Glutamatergic neuron (in vitro differentiated cells): Measurements from ENCODE around the gene CMTM1. TPM values are rescaled to one million over a fixed set of nuclear protein-coding genes. Genes with fewer than 3 reads are reported as not detected.

ENCODE experiments used
- DNase-seq: peaks from one replicate; pipeline ENCODE4 v3.0.0; 2022
- H3K27ac Mint-ChIP-seq: one replicate; pipeline ENCODE4 v1.8.0; 2020; ENCODE audit warnings: mild to moderate bottlenecking, mixed read lengths, inconsistent platforms; ENCODE audit not compliant: unreplicated experiment
- H3K27me3 Mint-ChIP-seq: one replicate; pipeline ENCODE4 v1.8.0; 2020; ENCODE audit warnings: mild to moderate bottlenecking, moderate library complexity, mixed read lengths, inconsistent platforms; ENCODE audit not compliant: unreplicated experiment
- H3K36me3 Mint-ChIP-seq: one replicate; pipeline ENCODE4 v1.8.0; 2020; ENCODE audit warnings: mild to moderate bottlenecking, mixed read lengths, inconsistent platforms; ENCODE audit not compliant: unreplicated experiment
- H3K4me1 Mint-ChIP-seq: one replicate; pipeline ENCODE4 v1.8.0; 2020; ENCODE audit warnings: mild to moderate bottlenecking, low read depth, mixed read lengths, inconsistent platforms; ENCODE audit not compliant: unreplicated experiment
- H3K4me3 Mint-ChIP-seq: one replicate; pipeline ENCODE4 v1.8.0; 2020; ENCODE audit warnings: mild to moderate bottlenecking, mixed read lengths, inconsistent platforms; ENCODE audit not compliant: unreplicated experiment
- H3K9me3 Mint-ChIP-seq: one replicate; pipeline ENCODE4 v1.8.0; 2020; ENCODE audit warnings: mild to moderate bottlenecking, moderate library complexity, mixed read lengths, inconsistent platforms; ENCODE audit not compliant: unreplicated experiment
- total RNA-seq: library from RNA; stranded (reverse); fragmentation: NEBNext Ultra II Directional; extraction: Animal tissue kit (Norgen Biotek cat#: 25700); gene quantifications from one replicate; pipeline ENCODE4 v1.2.1, GENCODE V29; 2021; ENCODE audit not compliant: unreplicated experiment
- TF ChIP-seq, protein P1 (sequence below): fragments of 200-600 bp; sonication (generic); IDR thresholded peaks from one replicate; pipeline ENCODE4 v1.5.0; 2021; ENCODE audit not compliant: partially characterized antibody, unreplicated experiment

The CMTM1 gene
- total RNA-seq, 1 donor from 2014 or later, result 5.0 TPM

DNA sequence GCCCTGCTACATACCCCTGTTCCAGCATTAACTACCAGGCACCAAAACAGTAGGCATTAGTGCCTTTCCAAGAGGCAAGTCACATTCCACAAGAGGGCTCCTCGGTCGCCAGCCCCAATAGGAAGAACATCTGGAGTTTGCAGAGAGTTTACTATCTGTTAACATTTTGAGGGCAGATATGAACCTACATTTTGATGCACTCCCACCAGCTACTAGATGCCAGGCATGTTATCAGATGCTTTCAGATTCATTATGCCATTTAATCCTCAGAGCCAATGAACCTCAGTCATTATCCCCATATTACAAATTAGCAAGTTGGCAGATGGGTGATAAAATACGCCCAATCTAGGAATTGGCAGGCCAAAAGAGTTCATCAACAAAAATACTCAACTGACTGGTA is 8.8 kb downstream of the CMTM1 start:
- DNase-seq, result no peak
- no peaks in the 10 kb centered on the region for H3K36me3 Mint-ChIP-seq
- peaks cover 14% of the 10 kb centered on the region for H3K27me3 Mint-ChIP-seq
- H3K4me1 Mint-ChIP-seq, result no peaks in the 10 kb centered on the region
- TF ChIP-seq, protein P1, sequence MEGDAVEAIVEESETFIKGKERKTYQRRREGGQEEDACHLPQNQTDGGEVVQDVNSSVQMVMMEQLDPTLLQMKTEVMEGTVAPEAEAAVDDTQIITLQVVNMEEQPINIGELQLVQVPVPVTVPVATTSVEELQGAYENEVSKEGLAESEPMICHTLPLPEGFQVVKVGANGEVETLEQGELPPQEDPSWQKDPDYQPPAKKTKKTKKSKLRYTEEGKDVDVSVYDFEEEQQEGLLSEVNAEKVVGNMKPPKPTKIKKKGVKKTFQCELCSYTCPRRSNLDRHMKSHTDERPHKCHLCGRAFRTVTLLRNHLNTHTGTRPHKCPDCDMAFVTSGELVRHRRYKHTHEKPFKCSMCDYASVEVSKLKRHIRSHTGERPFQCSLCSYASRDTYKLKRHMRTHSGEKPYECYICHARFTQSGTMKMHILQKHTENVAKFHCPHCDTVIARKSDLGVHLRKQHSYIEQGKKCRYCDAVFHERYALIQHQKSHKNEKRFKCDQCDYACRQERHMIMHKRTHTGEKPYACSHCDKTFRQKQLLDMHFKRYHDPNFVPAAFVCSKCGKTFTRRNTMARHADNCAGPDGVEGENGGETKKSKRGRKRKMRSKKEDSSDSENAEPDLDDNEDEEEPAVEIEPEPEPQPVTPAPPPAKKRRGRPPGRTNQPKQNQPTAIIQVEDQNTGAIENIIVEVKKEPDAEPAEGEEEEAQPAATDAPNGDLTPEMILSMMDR, result no peak
- no peaks in the 10 kb centered on the region for H3K9me3 Mint-ChIP-seq
- no peak overlapping the region for H3K4me3 Mint-ChIP-seq
- H3K27ac Mint-ChIP-seq, result no peak overlapping the region

DNA sequence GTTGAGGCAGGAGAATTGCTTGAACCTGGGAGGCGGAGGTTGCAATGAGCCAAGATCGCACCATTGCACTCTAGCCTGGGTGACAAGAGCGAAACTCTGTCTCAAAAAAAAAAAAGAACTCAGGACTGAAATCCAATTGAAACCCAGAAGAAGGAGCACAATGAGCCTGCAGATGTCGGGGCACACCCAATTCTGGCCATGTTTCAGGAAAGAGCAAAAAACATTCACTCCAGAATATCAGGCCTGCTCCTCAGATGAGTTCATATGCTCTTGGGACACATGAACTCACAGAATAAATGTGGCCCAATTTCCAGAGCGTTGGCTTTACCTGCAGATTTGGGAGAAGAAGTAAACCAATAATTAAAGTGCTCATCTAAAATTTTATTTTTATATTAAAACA is 10.1 kb downstream of the CMTM1 start:
- TF ChIP-seq, protein P1, result no peak
- Mint-ChIP-seq H3K4me1 (no peaks in the 10 kb centered on the region), H3K9me3 (no peaks in the 10 kb centered on the region), H3K27me3 (peaks cover 14% of the 10 kb centered on the region), H3K36me3 (no peaks in the 10 kb centered on the region), H3K4me3 (no peak overlapping the region), H3K27ac (no peak overlapping the region)
- no peak for DNase-seq

DNA sequence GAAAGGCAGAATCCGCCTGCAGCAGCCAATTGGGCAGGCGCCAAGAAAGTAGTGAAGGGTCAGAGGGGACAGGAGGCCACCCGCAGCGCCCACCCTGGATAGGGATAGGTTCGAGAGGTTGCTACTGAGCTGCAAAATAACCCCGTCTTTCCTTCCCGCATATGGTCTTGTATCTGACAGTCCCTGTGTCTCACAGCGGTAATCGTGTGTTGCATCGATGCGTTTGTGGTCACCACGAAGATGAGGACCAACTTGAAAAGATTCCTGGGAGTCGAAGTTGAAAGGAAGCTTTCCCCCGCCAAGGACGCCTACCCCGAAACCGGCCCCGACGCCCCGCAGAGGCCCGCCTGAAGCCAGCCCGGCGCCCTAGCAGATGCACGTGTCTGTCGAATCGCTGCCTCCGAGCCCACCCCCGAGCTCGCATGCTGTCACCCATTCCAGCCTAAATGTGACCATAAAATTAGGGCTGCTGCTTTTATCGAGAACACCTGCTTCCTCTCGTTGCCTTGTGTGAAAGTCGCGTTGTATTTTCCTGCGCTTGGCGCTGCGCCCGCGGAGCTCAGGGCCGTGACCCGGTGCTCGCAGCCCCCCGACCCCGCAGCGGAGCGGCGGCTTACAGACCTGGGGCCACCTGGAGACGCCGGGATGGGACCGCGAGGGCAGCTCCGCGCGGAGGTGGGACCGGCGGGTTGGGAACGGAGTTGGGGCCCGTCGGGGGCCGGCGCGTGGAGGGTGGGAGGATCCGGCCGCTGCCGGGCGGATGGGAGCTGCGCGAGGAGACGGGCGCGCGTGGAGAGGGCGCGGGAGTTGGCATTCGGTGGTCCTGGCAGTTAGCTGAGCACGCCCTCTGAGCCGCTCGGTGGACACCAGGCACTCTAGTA is 12.7 kb downstream of the CMTM1 start, which contains the start of gene CMTM2:
CMTM2 (plus strand) TSS at position 813 of the 881 bp plus-strand sequence. CDS start 145 bp downstream, outside the sequence.
- no peak within 1 kb of the TSS for H3K27ac Mint-ChIP-seq
- H3K27me3 Mint-ChIP-seq, result peaks cover 12% of the 10 kb centered on the region
- peaks cover 2% of the 10 kb centered on the region for H3K9me3 Mint-ChIP-seq
- H3K4me3 Mint-ChIP-seq, result peak within 1 kb of the TSS; percentile 67
- H3K4me1 Mint-ChIP-seq, result no peaks in the 10 kb centered on the region
- peak; percentile 44 for DNase-seq
- TF ChIP-seq, protein P1, result no peak
- H3K36me3 Mint-ChIP-seq, result peaks cover 7% of the 10 kb centered on the region

DNA sequence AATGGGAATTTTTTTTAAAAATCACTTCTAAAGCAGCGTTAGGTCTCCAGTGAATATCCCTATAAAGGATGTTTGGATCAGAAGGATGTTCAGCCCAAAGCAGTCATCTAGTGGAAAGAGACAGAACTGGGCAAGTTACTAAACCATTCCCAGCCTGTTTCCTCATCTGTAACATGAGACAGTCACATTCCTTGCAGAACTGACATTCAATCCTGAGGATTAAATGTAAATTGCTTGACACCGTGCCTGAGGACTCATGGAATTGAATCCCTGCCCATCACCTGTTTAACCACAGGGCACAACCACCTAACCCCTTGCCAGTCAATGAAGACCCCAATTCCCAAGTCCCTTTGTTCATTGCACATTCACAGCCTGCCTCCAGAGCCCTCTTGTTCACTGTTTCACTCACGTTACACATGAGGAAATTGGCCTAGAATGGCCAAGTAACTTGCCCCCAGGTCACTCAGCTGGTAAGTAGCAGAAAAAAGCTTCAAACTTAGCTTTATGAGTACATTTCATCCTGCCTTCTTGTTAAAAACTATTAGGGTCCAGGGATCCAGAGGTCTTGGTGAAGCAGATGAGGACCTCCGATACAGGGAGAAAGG is 14.5 kb downstream of the CMTM1 start:
- TF ChIP-seq, protein P1, result no peak
- peaks cover 2% of the 10 kb centered on the region for H3K9me3 Mint-ChIP-seq
- no peaks in the 10 kb centered on the region for H3K4me1 Mint-ChIP-seq
- H3K27ac Mint-ChIP-seq, result no peak overlapping the region
- peaks cover 7% of the 10 kb centered on the region for H3K36me3 Mint-ChIP-seq
- peaks cover 12% of the 10 kb centered on the region for H3K27me3 Mint-ChIP-seq
- no peak overlapping the region for H3K4me3 Mint-ChIP-seq
- DNase-seq, result no peak
